Smooth muscle cell of the brain vasculature (primary cell): Measurements from ENCODE around the gene PANK4.

ENCODE experiments used
- DNase-seq: peaks from one replicate; pipeline ENCODE4 v3.0.0-alpha.2; 2012; ENCODE audit warnings: low read depth, low spot score

Gene PANK4

DNA sequence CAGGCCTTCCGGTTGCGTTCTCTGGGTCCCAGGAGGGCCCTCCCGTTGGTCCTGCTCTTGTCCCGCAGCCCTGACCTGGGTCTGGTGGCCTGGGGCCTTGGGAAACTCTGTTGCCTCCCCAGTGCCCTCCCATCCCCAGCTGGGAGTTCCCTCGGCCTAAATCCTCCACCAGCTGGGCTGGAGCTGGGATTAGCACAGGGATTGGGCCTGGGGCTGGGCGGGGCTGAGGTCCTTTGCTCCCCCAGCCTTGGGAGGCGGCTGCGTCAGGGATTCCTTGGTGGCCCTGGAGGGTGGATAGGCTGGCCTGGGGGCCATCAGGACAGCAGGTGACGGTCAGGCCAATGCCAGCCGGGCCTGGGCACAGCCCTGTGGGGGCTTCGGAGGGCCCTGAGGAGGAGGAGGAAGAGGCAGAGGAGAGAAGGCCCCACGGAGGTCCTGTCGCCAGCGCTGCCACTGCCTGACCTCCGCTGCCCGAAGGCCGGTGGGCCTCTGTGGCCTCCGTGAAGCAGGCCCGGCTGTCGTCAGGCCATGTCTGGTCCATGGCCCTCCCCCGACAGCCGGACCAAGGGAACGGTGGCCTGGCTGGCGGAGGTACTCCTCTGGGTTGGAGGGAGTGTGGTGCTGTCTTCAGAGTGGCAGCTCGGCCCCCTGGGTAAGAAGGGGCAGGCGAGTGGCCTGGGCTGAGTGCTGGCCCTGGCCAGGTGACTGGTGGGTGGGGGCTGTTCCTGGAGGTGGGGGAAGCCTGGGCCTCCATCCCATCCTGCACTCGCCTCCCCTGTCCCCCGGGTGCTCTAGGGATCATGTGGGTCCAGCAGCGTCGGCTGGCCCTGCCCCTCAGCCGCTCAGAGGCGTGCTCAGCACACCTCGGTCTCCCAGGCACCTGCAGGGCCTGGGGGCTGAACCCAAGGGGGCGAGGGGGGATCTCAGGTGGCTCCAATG is 50.1 kb downstream of the PANK4 start, which contains the start of gene PLCH2:
PLCH2 (plus strand) TSS at position 229 of the 939 bp plus-strand sequence; CDS start at position 529, 300 bp downstream.
- no peak for DNase-seq

DNA sequence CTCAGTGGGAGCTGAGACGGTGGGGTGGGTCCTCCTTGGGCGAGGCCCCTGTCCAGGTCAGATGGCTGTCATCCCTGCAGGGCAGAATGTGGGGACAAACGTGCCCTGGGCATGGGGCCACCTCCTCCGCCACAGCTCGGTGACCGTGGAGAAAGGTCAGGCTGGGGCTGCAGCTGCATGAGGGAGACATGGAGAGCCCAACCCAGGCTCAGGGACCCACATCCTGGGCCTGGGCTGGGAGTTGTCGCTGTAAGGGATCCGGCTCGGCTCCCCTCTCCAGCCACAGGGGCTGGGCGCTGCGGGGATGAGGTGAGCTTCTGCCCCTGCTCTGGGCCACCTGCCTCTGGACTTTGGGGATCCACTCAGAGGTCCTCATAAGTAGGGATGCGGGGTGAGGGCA is 50.8 kb downstream of the PANK4 start:
- DNase-seq, result no peak

- no peak for DNase-seq
Measured at GRCh38 chr1:2474933-2475371, 51.4 kb downstream of the PANK4 start.

DNA sequence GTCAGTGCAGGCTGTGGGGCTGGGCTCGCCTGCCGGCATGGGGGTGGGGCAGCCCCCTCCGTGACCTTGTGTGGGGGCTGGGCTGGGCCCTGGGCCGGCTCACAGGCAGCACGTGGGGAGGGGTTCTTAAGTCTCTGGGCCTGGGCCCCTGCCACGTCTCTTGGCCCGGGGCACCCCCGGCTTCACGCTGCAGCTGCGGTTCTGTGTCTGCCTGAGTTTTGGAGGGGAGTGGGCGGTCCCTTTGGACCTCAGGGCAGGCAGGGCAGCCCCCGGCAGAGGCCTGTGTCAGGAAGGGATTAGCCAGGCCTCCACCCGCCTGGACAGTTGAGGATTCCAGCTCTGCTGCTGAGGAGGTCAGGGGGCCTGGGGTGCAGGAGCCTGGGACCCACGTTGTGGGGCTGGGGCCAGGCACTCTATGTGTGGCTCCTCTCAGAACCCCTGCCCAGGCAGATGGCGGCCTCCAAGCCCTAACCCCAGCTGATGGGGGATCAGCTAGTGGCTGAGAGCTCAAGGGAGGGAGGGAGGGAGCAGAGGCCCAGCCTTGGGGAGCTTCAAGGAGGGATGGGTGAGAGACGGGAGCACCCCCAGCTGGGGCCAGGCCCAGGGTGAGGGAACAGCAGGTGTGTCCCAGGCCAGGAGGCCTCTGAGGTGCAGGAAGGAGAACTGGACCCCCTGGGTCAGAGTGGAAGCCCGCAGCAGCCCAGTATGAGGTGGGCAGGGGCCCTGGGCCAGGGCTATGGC is 52.1 kb downstream of the PANK4 start:
- no peak for DNase-seq

DNA sequence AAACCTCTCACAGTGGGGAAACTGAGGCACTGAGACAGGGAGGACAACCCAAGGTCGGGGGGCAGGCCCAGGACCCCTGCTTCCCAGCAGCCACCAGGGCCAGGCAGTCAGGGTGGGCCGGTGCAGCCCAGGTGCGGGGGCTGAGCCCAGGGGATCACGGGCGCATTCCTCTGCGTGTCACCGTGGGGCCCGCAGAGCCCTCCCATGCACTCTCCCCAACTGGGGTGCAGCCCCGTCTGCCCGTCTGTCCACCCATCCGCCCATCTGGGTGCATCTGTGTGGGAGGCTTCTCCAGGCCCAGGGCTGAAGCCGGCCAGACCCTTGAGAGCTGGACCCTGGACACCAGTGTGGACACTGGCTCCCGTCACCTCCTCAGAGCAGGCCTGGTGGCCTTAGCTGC is 53.2 kb downstream of the PANK4 start:
- no peak for DNase-seq

DNA sequence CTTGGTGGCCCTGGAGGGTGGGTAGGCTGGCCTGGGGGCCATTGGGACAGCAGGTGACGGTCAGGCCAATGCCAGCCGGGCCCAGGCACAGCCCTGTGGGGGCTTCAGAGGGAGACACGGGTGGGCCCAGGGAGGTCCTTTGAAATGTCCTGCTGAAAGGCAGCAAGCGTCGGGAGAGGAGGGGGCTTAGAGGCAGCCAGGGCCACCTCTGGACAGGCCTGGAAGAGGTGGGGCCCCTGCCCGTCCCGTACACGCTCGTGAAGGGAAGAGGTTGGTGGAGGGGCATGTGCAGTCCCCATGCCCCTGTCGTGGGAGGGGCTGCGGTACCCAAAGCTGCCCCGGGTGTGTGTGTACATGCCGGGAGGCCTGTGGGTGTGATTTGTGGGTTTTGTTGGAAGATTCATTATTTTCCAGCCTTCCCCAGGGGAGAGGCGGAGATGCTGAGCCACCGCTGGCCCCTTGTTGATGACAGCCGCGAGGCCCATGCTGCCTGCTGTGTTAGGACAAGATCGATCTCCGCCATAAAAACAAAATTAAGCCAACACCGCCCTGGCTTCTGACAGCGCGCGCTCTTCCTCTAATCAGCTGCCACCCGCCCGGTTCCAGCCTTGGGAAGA is 53.7 kb downstream of the PANK4 start:
- no peak for DNase-seq

- no peak for DNase-seq
Measured at GRCh38 chr1:2472109-2472508, 54.3 kb downstream of the PANK4 start.

DNA sequence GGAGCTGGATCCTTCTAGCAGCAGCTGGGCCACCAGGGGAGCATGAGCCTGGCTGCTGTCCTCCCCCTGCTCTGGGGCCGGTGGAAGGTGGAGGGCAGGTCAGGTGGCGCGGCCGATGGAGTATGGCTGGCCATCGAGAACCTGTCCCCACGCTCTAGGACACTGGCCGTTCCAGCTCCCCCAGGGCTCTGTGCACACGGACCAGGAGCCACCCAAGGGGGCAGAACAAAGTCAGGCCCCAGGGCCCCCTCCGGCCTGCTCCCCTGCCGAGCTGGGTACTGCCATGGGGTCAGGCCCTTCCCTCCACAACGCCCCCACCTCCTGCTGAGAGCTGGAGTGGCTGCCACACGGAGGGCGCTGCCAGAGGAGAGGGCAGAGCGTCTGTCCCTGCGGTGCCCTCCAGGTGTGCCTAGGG is 54.8 kb downstream of the PANK4 start:
- DNase-seq, result no peak

DNA sequence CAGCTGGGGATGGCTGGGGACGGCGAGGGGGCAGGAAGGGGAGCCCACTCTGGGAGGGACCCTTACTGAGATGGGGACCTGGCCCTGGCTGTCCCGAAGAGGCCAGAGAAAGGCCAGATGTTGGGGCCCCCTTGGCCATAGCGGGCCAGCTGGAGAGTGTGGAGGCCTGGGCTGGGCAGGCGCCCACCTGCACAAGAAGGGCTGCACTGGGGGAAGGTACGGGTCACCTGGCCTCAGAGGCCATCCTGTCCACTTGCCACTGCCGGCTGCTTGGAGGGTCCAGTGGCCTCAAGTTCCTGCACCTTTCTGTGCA is 55.3 kb downstream of the PANK4 start:
- no peak for DNase-seq

DNA sequence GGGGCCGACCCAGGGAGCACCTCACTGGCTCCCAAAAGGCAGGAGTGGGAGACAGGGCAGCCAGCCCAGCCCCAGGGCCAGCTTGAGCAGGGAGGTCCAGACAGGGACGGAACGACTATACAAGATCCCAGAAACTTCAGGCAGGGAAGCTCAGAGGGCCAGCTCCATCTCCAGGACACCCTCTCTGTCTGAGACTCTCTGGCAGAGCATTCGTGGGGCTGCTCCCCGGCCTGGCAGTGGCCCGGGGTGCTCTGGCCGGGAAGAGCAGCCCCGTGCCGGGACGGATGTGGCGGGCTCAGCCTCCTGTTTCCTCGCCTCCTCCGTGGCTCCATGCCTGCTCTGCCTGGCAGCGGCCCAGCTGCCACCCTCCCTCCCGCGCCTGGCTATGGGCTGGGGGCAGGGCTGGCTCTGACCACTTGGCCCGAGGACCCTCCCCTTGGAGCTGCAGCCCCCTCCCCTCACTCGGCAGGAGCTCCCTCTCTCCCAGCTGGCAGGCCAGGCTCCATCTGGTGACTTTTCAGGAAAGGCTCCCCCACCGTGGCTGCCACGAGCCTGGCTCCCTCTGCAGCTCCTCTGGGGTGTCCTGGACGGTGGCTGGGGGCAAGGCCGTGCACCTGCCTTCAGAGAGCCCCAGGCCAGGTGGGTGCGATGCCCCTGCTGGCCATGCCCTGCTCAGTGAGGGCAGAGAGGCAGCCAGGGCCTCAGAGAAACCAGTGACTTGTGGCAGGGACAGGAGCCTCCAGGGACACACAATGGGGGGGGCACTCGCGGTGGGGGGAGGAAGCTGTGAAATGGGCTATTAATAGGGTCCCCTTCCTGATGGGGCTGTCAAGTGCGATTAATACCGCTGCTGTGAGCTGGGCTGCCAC is 55.9 kb downstream of the PANK4 start:
- DNase-seq, result no peak

- DNase-seq, result no peak
Measured at GRCh38 chr1:2469103-2469940, 57.1 kb downstream of the PANK4 start.

- no peak for DNase-seq
Measured at GRCh38 chr1:2468540-2468939, 57.9 kb downstream of the PANK4 start.

DNA sequence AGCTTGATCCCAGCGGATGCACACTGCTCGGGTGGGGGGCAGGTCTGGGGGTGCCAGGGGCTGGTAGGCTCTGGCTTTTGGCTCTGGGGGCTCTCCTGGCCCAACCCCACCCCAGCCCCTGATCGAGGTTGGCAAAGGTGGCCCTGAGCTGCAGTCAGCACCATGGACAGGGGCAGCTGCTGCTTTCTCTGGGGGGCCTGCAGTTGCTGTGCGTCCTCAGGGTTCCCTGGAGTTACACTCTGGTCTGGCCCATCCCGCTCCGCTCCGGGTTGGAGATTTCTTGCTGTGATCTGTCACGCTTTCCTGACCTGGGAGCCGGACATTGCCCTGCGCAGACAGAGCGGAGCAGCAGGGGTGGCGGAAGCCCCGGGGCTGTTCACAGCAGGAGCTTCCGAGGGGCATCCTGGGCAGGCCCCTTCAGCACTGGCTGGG is 58.3 kb downstream of the PANK4 start:
- no peak for DNase-seq

GRCh38 chr1:2466958-2467554 is 59.3 kb downstream of the PANK4 start:
- no peak for DNase-seq

GRCh38 chr1:2466270-2466665 is 60.1 kb downstream of the PANK4 start:
- DNase-seq, result no peak

GRCh38 chr1:2465371-2466269 is 60.8 kb downstream of the PANK4 start:
- no peak for DNase-seq

DNA sequence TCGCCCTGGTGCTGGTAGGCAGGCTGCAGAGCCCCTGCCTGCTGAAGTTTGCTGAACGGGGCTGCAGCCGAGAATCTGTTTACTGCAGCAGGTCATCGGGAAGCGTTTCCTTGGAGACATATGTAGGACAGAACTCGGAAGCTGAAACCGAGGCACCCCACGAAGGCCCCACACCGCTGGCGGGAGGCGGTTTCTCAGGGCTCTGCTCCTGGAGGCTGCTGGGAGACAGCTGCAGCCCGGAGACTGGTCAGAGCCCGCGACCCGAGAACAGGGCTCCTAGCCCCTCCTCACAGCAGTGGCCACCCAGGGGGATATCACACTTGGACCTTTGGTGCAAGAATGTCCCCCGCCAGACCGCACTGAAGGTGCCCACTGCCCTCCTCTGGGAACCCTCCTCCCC is 63.0 kb downstream of the PANK4 start:
- no peak for DNase-seq

DNA sequence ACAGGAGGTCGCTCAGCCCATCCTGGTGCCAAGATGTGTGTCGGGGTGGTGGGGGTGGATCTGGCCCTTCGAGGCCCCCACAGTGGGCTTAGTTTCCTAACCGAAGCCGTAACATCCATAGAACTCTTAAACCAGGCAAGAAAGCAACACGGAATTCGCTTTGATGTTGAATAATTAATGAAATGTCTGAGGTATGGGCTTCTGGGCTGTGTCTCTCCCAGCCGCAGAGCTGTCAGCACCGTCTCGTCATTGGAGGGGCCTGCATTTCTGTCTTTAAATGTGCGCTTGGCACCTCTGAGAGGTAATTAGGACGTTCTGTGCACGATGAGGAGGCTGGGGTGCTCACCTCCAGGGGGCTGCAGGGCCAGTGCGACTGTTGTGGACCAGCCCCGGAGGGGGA is 63.6 kb downstream of the PANK4 start:
- DNase-seq, result no peak
